Astrocyte of the cerebellum (primary cell): ENCODE data around the gene TMEM212.

Experiments used
- DNase-seq: peaks from one replicate; pipeline ENCODE4 v3.0.0-alpha.2; 2011; ENCODE audit warnings: low read depth
- H3K4me3 ChIP-seq: 2 replicates; pipeline ENCODE4 v1.5.1; 2011; ENCODE audit warnings: mild to moderate bottlenecking, low read depth, low read length, moderate library complexity
- CTCF ChIP-seq: IDR thresholded peaks from 2 replicates; pipeline ENCODE4 v1.5.1; 2012; ENCODE audit warnings: low read length, low read depth, moderate library complexity, mild to moderate bottlenecking; ENCODE audit errors: missing control alignments
- in situ Hi-C: cut with HindIII; loops from 2 replicates; pipeline ENCODE4 v1.10.0; 2017; ENCODE audit warnings: low sequenced_read_pairs

TMEM212 gene

GRCh38 chr3:171881251-171881650 lies 38.1 kb downstream of the TMEM212 start:
- no peak overlapping the region for H3K4me3 ChIP-seq
- no peak for DNase-seq
- in situ Hi-C loops, result no loop called here
- TF ChIP-seq CTCF, result no peak

DNA sequence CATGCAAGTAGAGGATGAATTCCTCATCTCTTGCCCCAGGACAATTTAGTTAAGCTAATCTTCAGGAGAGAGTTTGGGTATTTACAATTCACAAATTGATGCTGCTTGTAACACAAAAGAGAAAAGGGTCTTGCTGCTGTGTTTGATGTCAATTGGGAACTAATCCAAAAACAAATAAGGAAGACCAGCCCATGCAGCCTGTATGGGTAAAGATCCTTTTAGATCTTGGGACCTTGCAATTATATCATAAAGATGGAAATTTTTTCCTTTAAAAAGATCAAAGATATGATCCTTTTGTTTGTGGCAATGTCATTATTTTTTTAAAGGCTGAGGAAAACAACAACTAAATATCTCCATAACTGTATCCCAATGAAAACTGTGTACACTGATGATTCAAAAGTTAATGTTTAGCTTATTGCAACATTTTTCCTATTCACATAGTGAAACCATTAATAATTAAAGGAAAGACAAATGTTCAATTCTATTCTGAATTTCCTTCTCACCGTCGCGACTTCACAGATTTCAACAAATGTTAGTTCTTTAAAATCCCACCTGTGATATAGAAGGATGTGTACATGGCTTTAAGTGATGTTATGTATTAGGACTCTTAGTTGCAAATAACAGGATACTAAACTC lies 40.2 kb downstream of the TMEM212 start:
- in situ Hi-C loops, result no loop called here
- TF ChIP-seq CTCF, result no peak

DNA sequence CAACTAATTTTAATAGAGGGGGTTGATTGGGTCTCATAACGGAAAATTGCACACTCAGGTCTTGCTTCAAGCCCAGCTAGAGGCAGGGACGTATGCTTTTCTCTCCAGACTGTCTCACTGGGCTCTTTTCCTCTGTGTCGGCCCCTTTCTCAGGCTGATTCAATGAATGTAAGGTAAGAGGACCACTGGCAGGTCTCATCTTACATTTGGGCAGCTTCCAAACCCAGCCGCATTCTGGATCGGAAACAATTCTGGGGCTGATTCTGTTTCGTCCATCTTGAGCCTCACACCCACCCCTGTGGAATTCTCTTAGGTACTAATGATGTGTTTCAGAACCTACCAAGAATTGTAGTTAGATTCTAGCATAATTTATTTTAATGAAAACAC lies 40.7 kb downstream of the TMEM212 start:
- no peak overlapping the region for H3K4me3 ChIP-seq
- no peak for DNase-seq
- in situ Hi-C loops, result no loop called here
- TF ChIP-seq CTCF, result no peak

More for the DNA sequence above, 40.2 kb downstream of the TMEM212 start:
- no peak overlapping the region for H3K4me3 ChIP-seq
- DNase-seq, result no peak

DNA sequence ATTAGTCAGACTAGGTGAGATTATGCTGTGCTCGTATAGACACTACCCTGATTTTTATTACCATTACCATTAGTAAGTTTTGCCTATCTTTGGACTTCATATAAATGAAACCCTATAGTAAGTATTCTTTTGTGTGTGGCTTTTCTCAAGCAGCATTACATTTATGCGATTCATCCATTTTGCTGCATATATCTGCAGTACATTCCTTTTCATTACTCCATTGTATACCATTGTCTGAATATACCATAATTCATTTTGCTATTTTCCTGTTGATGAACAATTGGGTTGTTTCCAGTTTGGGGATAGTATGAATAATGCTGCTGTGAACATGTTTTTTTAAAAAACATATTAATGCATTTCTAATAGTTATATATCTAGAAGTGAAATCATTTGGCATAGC lies 45.3 kb downstream of the TMEM212 start:
- TF ChIP-seq CTCF, result no peak
- no peak for DNase-seq
- H3K4me3 ChIP-seq, result no peak overlapping the region
- in situ Hi-C loops, result no loop called here

DNA sequence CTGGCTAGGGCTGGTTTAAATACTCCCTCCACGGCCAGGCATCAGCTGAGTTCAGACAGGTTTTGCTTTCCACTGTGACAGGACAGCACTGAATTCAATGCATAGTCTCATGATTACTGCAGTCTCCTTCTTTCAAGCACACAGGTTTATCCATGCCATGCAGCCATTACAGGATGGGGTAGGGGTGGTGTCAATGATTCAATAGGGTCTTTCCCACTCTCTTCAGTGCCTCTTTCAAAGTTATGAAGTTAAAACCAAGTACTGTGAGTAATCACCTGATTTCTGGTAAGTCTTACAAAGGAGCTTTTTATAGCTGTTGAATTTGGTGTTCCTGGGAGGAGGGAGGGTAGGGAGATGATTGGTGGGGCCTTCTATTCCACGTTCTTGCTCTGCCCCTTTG lies 47.2 kb downstream of the TMEM212 start:
- TF ChIP-seq CTCF, result no peak
- in situ Hi-C loops, result no loop called here
- no peak overlapping the region for H3K4me3 ChIP-seq
- DNase-seq, result no peak

GRCh38 chr3:171892457-171892856 lies 49.3 kb downstream of the TMEM212 start:
- no peak for TF ChIP-seq CTCF
- no peak for DNase-seq
- in situ Hi-C loops, result no loop called here
- no peak overlapping the region for H3K4me3 ChIP-seq
